Neuronal stem cell (in vitro differentiated cells): ENCODE data around the gene TUBB2B.

Experiments
- DNase-seq: peaks from one replicate; pipeline ENCODE4 v3.0.0-alpha.2; 2013; ENCODE audit warnings: low spot score
- H2AFZ ChIP-seq: one replicate; pipeline ENCODE4 v1.6.1; 2013; ENCODE audit warnings: mild to moderate bottlenecking, low read length, inconsistent platforms
- H2AK5ac ChIP-seq: 2 replicates; pipeline ENCODE4 v1.6.1; 2013; ENCODE audit warnings: low read depth, mild to moderate bottlenecking, inconsistent platforms, low read length, moderate library complexity, mixed read lengths
- H2BK120ac ChIP-seq: 2 replicates; pipeline ENCODE4 v1.6.1; 2013; ENCODE audit warnings: low read depth, mild to moderate bottlenecking, inconsistent platforms, low read length, moderate library complexity, mixed read lengths
- H2BK12ac ChIP-seq: one replicate; pipeline ENCODE4 v1.6.1; 2013; ENCODE audit warnings: low read length, inconsistent platforms
- H2BK15ac ChIP-seq: 2 replicates; pipeline ENCODE4 v1.6.1; 2013; ENCODE audit warnings: mild to moderate bottlenecking, low read length, inconsistent platforms, mixed read lengths
- H2BK5ac ChIP-seq: one replicate; pipeline ENCODE4 v1.6.1; 2013; ENCODE audit warnings: inconsistent platforms, mild to moderate bottlenecking, low read length, moderate library complexity
- H3K14ac ChIP-seq: one replicate; pipeline ENCODE4 v1.6.1; 2013; ENCODE audit warnings: low read length, inconsistent platforms
- H3K18ac ChIP-seq: 2 replicates; pipeline ENCODE4 v1.6.1; 2013; ENCODE audit warnings: low read length, inconsistent platforms
- H3K23ac ChIP-seq: 2 replicates; pipeline ENCODE4 v1.6.1; 2013; ENCODE audit warnings: low read depth, mild to moderate bottlenecking, mixed read lengths, low read length, inconsistent platforms; ENCODE audit not compliant: poor library complexity
- H3K27ac ChIP-seq: replicated peaks from 3 replicates; pipeline ENCODE4 v1.5.1; 2013; ENCODE audit warnings: low read length, inconsistent platforms
- H3K27me3 ChIP-seq, 3 experiments: 2 replicates each; pipeline ENCODE4 v1.6.1; 2013; ENCODE audit warnings: low read length in 3 of 3, mild to moderate bottlenecking in 2 of 3, inconsistent platforms in 1 of 3, low read depth in 1 of 3, mixed read lengths in 1 of 3, moderate library complexity in 1 of 3; ENCODE audit not compliant: control insufficient read depth in 3 of 3, insufficient read depth in 3 of 3
- H3K36me3 ChIP-seq, 2 donors: replicated peaks in 1 of 2; 2 replicates each; pipeline ENCODE4 v1.6.1; 2013; ENCODE audit warnings: low read length in 2 of 2; ENCODE audit not compliant: control insufficient read depth in 2 of 2, insufficient read depth in 2 of 2
- H3K4ac ChIP-seq: 2 replicates; pipeline ENCODE4 v1.6.1; 2013; ENCODE audit warnings: inconsistent platforms, mild to moderate bottlenecking, low read length, moderate library complexity
- H3K4me1 ChIP-seq, 2 donors: 1 replicate in 1 of 2; 2 replicates in 1 of 2; pipeline ENCODE4 v1.6.1; 2013; ENCODE audit warnings: low read length in 2 of 2, low read depth in 1 of 2; ENCODE audit not compliant: control insufficient read depth in 2 of 2, insufficient read depth in 1 of 2
- H3K4me2 ChIP-seq: one replicate; pipeline ENCODE4 v1.6.1; 2013; ENCODE audit warnings: mild to moderate bottlenecking, low read length, inconsistent platforms; ENCODE audit not compliant: insufficient read depth, poor library complexity, severe bottlenecking
- H3K4me3 ChIP-seq, 2 donors: 2 replicates each; pipeline ENCODE4 v1.5.1; 2013; ENCODE audit warnings: low read length in 2 of 2, mild to moderate bottlenecking in 2 of 2, inconsistent platforms in 1 of 2, moderate library complexity in 1 of 2
- H3K79me1 ChIP-seq: one replicate; pipeline ENCODE4 v1.6.1; 2013; ENCODE audit warnings: low read depth, mild to moderate bottlenecking, inconsistent platforms, low read length, moderate library complexity
- H3K9ac ChIP-seq: one replicate; pipeline ENCODE4 v1.6.1; 2013; ENCODE audit warnings: mild to moderate bottlenecking, low read depth, low read length, inconsistent platforms; ENCODE audit not compliant: poor library complexity
- H3K9me3 ChIP-seq, 2 donors: replicated peaks in 1 of 2; 2 replicates each; pipeline versions ENCODE3 to v1.6.1; 2013; ENCODE audit warnings: low read length in 2 of 2, mild to moderate bottlenecking in 2 of 2, inconsistent platforms in 1 of 2, low read depth in 1 of 2, mixed read lengths in 1 of 2, moderate library complexity in 1 of 2; ENCODE audit not compliant: control insufficient read depth in 2 of 2, insufficient read depth in 1 of 2
- H4K8ac ChIP-seq: one replicate; pipeline ENCODE4 v1.6.1; 2013; ENCODE audit warnings: low read depth, mild to moderate bottlenecking, inconsistent platforms, low read length, moderate library complexity
- H4K91ac ChIP-seq: one replicate; pipeline ENCODE4 v1.6.1; 2013; ENCODE audit warnings: low read length, low read depth, mild to moderate bottlenecking, inconsistent platforms; ENCODE audit not compliant: poor library complexity
- WGBS, 2 donors: extraction: QIAGEN DNeasy Blood & Tissue Kit; methylation state at CpG; one replicate each; pipeline ENCODE4 v1.1.7; 2013; ENCODE audit warnings: missing lambda C conversion rate in 2 of 2, mixed read lengths in 1 of 2; ENCODE audit not compliant: insufficient read length in 2 of 2, insufficient replicate concordance in 1 of 2; ENCODE audit errors: extremely low coverage in 2 of 2; 5-methylcytosine and 5-hydroxymethylcytosine counted together

Gene TUBB2B

DNA sequence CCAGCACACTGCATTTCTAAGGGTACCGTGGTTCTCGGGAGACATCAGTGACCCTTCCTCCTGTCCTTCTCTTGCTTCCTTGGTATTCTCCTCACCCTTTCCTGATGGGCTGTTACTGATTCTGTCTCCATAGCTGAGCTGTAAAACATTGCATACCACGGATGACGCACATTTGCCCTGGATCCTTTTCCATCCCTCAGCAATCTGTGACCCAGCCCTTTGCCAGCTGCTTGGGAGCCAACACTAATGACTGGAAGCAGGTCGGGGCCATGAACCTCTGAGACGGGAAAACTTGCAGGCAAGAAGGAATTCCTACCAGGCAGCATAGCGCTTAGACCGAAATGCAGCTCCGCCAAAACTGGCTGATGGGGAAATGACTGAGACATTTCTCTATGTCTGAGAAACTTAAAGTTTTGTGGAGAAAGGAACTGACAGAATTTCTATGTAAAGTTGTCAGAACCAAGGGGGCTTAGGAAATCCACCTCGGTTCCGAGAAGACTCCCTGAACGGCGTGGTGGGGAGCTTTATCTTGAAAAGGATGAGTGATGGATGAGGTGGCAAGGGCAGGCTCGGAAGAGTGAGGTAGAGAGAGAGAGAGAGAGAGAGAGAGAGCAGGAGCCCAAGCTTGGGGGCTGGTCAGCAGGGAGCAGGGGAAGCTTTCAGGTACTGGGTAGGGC is 19.2 kb downstream of the TUBB2B start:
- Histone ChIP-seq H4K8ac (no peak overlapping the region), H3K4ac (no peak overlapping the region), H3K9me3 (no peaks in the 10 kb centered on the region), H3K18ac (peak overlapping the region; percentile 20), H3K9ac (peak overlapping the region; percentile 25), H3K36me3 (no peaks in the 10 kb centered on the region), H2AK5ac (no peak overlapping the region), H2BK12ac (no peak overlapping the region), H4K91ac (no peak overlapping the region), H3K4me1 (peaks cover 12 to 14% of the 10 kb centered on the region in 2 donors), H3K14ac (no peak overlapping the region), H3K79me1 (no peaks in the 10 kb centered on the region), H3K23ac (no peak overlapping the region), H2BK120ac (no peak overlapping the region), H2BK5ac (no peak overlapping the region), H3K4me3 (no peak overlapping the region), H2AFZ (peak overlapping the region; percentile 85), H3K27me3 (no peaks in the 10 kb centered on the region), H3K27ac (no peak overlapping the region), H2BK15ac (no peak overlapping the region), H3K4me2 (no peak overlapping the region)
- no CpG with 5 or more reads among the region's 14 CpGs for whole genome bisulfite sequencing, 2 donors
- no peak for DNase-seq

DNA sequence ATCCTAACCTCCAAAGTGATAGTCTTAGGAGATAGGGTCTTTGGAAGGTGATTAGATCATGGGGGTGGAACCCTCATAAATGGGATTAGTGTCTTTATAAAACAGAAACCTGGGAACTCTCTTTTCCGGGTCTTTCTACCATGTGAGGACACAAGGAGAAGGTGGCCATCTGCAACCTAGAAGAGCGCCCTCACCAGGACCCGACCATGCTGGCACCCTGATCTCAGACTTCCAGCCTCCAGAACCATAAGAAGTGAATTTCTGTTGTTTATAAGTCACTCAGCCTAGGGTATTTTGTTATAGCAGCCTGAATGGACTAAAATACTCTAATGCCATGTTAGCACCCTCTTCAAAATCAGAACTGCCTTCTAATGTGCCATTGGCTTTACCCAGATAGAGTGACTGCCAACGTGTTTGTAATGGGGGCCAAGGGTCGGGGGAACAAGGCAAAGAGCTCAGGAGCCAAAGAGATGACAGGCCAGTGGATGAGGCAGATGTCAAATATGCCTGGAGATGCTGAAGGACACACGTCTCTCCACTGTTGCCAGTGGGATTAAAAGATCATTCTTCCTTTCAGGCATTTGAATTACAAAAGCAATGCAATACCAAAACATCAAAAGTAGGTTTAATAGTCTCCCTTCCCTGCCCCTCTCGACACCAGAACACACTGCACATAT is 21.0 kb downstream of the TUBB2B start:
- Histone ChIP-seq H3K4me3 (no peak overlapping the region), H2BK15ac (no peak overlapping the region), H4K8ac (no peak overlapping the region), H3K4me2 (no peak overlapping the region), H3K36me3 (no peaks in the 10 kb centered on the region), H2AK5ac (no peak overlapping the region), H2BK5ac (no peak overlapping the region), H2BK120ac (no peak overlapping the region), H3K9me3 (no peaks in the 10 kb centered on the region), H3K79me1 (no peaks in the 10 kb centered on the region), H2AFZ (no peak overlapping the region), H3K14ac (no peak overlapping the region), H3K27ac (no peak overlapping the region), H3K27me3 (no peaks in the 10 kb centered on the region), H3K4me1 (peaks cover 12 to 15% of the 10 kb centered on the region in 2 donors), H3K4ac (no peak overlapping the region), H3K9ac (no peak overlapping the region), H2BK12ac (no peak overlapping the region), H3K23ac (no peak overlapping the region), H3K18ac (no peak overlapping the region), H4K91ac (no peak overlapping the region)
- no CpG with 5 or more reads among the region's 7 CpGs for WGBS, 2 donors
- DNase-seq: no peak

DNA sequence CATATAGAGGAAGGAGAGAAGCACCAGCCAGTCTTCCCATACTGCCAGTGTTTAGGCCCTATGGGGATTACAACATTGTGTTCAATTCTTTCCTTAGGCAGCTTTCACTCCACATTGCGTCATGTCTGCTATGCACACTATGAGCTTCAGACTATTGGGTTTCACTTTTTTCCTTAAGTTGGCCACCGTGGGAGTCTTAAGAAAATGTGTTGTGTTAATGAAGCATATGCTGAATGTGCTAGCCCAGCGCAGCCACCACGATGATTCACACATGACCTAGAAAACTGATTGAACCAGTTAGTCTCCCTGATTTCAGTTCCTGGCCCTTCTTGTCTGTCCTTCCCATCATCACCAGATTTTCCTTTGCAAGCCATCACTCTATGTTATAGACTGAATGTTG is 21.5 kb downstream of the TUBB2B start:
- no peaks in the 10 kb centered on the region for H3K9me3 ChIP-seq
- no CpG with 5 or more reads among the region's 4 CpGs for WGBS, 2 donors
- no peak overlapping the region for H2BK12ac ChIP-seq
- no peak overlapping the region for H3K9ac ChIP-seq
- H3K36me3 ChIP-seq: no peaks in the 10 kb centered on the region
- no peak overlapping the region for H2AK5ac ChIP-seq
- peaks cover 12 to 13% of the 10 kb centered on the region in 2 donors for H3K4me1 ChIP-seq
- H3K4ac ChIP-seq: no peak overlapping the region
- H3K27me3 ChIP-seq: no peaks in the 10 kb centered on the region
- H4K8ac ChIP-seq: no peak overlapping the region
- no peak overlapping the region for H3K4me2 ChIP-seq
- no peak overlapping the region for H2AFZ ChIP-seq
- H3K27ac ChIP-seq: no peak overlapping the region
- H3K18ac ChIP-seq: no peak overlapping the region
- no peak overlapping the region for H2BK120ac ChIP-seq
- no peak for DNase-seq
- no peak overlapping the region for H2BK15ac ChIP-seq
- H2BK5ac ChIP-seq: no peak overlapping the region
- no peak overlapping the region for H4K91ac ChIP-seq
- H3K23ac ChIP-seq: no peak overlapping the region
- no peaks in the 10 kb centered on the region for H3K79me1 ChIP-seq
- H3K4me3 ChIP-seq: no peak overlapping the region
- no peak overlapping the region for H3K14ac ChIP-seq

DNA sequence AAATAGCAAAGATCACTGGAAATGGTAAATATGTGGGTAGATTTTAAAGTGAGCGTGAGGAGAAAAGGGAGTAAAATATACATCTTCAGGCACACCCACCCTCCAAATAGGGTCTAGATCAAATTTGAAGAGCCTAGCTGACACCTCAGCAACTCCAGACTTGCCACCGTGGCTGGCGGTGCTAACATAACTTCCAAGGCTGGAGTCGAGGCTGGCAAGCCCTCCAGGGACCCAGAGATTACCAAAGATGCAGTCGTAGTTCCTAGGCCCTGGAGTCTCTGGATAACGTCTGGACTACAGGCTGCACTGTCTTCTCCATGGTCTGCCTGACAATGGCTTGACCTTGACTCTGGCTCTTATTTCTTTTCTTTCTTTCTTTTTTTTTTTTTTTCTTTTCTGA is 22.5 kb downstream of the TUBB2B start:
- no peak overlapping the region for H2BK15ac ChIP-seq
- DNase-seq: no peak
- no peak overlapping the region for H3K9ac ChIP-seq
- H3K18ac ChIP-seq: no peak overlapping the region
- no CpG with 5 or more reads among the region's 6 CpGs for WGBS, 2 donors
- peaks cover 12 to 13% of the 10 kb centered on the region in 2 donors for H3K4me1 ChIP-seq
- no peak overlapping the region for H2AFZ ChIP-seq
- H2BK5ac ChIP-seq: no peak overlapping the region
- H3K27ac ChIP-seq: no peak overlapping the region
- H3K4me2 ChIP-seq: no peak overlapping the region
- H4K8ac ChIP-seq: no peak overlapping the region
- H2BK120ac ChIP-seq: no peak overlapping the region
- H2AK5ac ChIP-seq: no peak overlapping the region
- H3K36me3 ChIP-seq: no peaks in the 10 kb centered on the region
- no peaks in the 10 kb centered on the region for H3K9me3 ChIP-seq
- H3K4ac ChIP-seq: no peak overlapping the region
- H3K27me3 ChIP-seq: no peaks in the 10 kb centered on the region
- no peak overlapping the region for H3K4me3 ChIP-seq
- H3K79me1 ChIP-seq: no peaks in the 10 kb centered on the region
- H4K91ac ChIP-seq: no peak overlapping the region
- no peak overlapping the region for H3K23ac ChIP-seq
- H3K14ac ChIP-seq: no peak overlapping the region
- no peak overlapping the region for H2BK12ac ChIP-seq
